DND-41 (cell line): ENCODE results near the gene L3MBTL3.

Source experiments
- EZH2 ChIP-seq: IDR thresholded peaks from 3 replicates; pipeline ENCODE4 v1.6.1; 2012; ENCODE audit warnings: borderline replicate concordance, low read depth, mild to moderate bottlenecking, moderate library complexity, low read length, inconsistent platforms; ENCODE audit not compliant: severe bottlenecking
- TF ChIP-seq, protein P1 (sequence below): IDR thresholded peaks from 2 replicates; pipeline ENCODE4 v1.5.1; 2012; ENCODE audit warnings: borderline replicate concordance, low read length, moderate library complexity, mild to moderate bottlenecking; ENCODE audit not compliant: poor library complexity, severe bottlenecking; ENCODE audit errors: extremely low read depth

DNA sequence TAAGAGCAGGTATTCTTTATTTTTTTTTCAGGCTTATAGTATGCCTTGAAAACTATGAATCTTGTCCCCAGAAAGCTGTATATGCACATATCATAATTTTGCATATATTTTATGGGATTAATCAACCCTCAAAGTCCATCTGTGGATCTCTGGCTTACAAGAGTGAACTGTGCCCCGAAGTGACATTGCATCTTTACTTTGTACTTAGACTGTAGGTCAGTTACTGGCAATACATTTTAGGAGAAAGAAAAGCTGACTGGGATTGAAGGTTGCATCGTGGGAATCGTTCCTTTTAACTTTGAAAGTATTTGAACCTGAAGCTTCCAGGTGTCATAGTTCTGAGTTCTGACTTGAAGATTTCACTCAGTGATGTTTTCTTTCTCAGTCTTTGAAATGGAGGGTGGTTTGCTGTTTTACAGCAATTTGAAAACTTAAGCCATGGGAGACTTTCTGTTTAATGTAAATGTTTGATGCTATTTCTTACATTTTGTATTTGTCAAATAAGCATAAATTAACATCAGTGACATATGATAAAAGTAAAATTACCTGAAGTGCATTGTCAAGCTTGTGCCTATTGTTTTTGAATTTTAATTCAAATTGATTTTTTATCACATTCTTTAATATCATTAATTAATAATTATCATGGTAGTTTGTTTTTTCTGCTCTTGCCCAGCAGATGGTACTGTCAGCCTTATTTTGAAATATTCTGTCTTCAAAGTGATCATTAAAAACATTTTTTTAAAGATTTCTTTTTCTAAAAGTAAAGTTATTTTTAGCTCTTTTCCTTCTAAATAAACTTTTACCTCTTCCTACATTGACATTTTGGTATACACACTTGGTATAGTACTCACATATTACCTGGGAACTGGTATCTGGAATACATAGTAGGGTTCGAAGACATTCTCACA lies 29.0 kb downstream of the L3MBTL3 start:
- TF ChIP-seq, protein P1, sequence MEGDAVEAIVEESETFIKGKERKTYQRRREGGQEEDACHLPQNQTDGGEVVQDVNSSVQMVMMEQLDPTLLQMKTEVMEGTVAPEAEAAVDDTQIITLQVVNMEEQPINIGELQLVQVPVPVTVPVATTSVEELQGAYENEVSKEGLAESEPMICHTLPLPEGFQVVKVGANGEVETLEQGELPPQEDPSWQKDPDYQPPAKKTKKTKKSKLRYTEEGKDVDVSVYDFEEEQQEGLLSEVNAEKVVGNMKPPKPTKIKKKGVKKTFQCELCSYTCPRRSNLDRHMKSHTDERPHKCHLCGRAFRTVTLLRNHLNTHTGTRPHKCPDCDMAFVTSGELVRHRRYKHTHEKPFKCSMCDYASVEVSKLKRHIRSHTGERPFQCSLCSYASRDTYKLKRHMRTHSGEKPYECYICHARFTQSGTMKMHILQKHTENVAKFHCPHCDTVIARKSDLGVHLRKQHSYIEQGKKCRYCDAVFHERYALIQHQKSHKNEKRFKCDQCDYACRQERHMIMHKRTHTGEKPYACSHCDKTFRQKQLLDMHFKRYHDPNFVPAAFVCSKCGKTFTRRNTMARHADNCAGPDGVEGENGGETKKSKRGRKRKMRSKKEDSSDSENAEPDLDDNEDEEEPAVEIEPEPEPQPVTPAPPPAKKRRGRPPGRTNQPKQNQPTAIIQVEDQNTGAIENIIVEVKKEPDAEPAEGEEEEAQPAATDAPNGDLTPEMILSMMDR = no peak
- TF ChIP-seq EZH2 = no peak
